Left kidney (tissue), 2 donors: ENCODE results near the gene P2RY6. TPM values are rescaled to one million over a fixed set of nuclear protein-coding genes. Genes with fewer than 3 reads are reported as not detected.

Source experiments
- DNase-seq: peaks from one replicate; pipeline ENCODE4 v3.0.0-alpha.2; 2013
- polyA plus RNA-seq: library from polyadenylated mRNA; unstranded; fragments of 120-200 nt; gene quantifications from one replicate; pipeline ENCODE4 v1.2.1, GENCODE V29; 2013; ENCODE audit not compliant: insufficient read length

Gene P2RY6
- polyA plus RNA-seq, 1 donor = 0.85 TPM

DNA sequence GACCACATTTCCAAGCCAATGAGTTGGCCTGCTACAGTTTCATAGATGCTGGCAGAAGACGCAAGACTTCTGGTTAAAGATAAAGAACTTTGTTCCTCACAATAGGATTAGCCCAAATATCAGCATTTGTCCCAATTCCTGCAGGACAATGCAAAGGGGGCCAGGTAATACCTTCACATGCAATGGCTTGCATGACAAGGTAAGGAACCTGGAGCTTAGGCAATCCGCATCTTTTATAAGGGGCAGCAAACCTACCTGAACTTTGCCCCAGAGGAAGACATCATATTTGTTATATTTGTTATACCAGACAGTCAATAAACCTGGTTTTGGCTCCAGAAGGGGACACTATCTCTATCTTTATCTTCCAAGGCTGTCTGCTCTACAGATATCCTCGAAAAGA is 5.3 kb downstream of the P2RY6 start:
- no peak for DNase-seq

DNA sequence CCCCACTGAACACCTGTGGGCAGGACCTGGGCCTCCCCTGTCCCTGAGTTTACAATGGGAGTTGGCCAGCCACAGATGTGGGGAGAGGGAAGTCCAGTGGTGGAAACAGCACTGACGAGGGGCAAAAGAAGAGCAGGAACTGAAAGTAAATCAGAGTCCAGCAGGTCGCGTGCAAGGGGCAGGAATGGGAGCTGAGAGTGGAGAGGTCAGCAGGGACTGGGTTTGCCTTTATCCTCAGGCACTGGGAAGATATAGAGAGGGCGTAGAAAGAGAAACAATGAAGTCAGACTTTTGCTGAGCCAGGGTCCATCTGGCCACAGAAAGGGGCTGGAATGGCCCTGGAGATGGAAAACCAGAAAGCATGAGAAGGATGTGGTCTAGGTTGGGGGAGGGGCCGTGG is 8.5 kb downstream of the P2RY6 start:
- no peak for DNase-seq

DNA sequence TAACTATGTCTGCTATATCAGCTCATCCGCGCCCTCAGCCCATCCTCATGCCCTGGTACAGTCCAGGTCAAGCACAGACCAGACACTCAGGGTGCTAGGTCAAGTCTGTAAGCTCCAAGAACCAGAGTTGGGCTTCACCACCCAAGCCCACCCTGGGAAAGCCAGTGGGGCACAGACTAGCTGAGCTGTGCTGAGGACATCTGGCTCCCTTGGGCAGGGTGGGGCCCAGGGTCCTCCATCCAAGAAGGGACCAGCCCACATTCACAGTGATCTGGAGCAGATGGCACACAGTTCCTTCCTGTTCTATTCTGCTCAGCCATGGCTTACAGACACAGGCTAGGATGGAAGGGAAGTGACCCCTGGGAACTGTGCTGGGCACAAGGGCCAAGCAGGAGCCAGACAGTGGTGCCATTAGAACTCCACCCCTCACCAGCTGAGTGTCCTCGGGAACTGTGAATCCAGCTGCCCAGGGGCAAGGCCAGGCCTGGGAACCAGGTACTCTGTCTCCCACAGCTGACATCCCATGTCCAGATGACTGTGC is 9.1 kb downstream of the P2RY6 start:
- DNase-seq = no peak

DNA sequence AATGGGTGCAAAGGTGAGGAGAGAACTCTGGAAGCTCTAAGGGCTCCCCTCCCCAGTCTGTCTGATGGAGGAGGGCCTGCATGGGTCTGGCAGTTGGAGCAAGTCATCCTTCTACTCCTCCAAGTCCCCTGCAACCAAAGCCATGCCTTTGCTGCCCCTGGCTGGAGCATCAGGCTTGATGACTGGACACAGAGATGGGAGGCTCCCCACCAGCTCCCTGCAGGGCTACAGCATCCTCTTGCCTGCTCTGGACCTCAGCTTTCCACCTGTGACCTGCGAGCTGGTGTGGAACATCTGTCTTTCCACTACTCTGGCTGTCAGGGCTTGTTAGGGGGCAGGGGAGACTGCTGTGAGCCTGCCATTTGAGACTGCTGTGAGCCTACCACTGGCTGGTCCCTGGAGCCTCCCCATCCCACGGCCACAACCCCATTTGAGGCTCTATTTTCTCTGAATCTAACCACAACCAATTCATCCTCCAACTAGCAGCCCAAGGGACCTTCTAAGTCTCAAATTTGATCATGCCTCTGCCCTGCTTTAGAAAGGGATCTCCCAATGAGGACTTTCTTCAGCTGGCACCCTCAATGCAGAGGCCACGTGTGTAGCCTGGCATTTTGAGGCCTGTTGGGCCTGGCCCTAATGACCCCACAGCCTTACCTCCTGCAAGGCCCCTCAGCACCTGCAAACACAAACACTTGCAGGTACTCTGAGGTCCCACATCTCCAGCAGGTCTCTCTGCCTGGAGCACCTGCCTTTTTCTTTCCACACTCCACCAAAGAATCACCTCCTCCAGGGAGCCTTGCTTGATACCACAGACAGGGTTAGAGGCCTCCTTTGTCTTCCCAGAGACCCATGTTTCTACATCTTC is 9.9 kb downstream of the P2RY6 start:
- DNase-seq = no peak

DNA sequence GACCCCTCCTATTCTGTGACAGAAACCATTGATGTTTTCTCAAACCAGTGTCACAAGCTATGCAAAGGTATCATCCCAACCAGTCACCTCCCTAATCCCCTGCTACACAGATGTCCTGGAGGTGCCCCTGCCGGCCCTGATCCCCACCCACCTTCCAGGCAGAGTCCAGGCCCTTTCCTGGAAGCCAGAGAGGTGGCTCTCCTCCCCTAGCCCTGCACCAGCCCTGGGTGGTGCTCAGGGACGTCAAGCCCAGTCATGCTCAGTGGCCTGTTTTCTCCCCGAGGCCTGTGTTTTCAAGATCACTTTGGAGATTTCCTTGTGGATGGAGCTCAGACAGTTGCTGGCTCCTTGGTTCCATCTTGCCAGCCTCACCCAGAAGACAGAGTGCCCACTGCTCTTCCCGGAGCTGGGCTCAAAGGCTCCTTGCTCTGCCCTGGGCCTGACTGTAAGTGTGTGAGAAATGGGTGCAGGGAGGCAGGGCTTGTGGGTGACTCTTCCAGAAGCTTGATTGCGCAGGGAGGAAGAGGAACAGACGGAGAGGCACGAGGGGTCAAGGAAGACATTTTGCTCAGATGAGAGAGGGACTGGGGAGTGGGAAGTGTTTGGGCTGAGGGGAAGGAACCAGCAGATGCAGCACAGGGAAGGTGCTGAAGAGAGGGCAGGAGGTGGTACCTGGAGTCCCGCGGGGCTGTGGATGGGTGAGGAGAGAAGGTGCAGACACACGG is 11.3 kb downstream of the P2RY6 start:
- no peak for DNase-seq

DNA sequence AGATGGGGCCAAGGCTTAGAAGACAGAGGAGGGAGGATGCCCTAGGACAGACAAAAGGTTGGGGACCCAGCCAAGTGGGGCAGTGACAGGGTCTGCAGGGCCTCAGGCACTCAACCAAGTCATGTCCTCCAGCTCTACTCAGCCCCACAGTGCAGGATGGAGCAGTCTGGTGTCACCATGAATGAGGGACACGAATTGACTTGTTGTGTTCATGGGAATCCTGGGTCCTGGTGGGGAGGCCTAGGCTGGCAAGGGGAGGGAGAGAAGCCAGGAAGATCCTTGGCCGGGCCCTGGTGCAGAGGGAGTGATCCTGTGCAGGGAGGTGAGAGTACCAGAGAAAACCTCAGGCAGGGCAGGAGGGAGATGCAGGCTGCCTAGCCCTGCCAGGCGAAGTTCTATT is 12.0 kb downstream of the P2RY6 start:
- no peak for DNase-seq

DNA sequence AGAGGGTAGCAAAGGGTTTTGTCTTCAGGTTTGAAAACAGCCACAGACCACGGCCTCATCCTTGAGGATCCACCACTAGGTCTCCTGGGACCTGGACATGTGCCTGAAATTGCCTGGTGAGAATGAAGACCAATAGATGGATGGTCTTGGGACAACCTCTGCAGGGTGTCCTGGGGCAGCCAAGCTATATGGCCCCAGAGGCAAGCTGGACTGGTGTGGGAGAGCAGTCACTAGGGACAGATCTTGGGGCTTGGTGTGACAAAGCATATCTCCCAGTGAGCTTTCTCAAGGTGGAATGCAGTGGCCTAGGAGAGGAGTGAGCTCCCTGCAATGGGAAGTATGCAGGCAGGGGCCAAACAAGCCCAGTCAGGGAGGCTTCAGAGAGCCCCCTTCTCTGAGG is 13.6 kb downstream of the P2RY6 start:
- no peak for DNase-seq

DNA sequence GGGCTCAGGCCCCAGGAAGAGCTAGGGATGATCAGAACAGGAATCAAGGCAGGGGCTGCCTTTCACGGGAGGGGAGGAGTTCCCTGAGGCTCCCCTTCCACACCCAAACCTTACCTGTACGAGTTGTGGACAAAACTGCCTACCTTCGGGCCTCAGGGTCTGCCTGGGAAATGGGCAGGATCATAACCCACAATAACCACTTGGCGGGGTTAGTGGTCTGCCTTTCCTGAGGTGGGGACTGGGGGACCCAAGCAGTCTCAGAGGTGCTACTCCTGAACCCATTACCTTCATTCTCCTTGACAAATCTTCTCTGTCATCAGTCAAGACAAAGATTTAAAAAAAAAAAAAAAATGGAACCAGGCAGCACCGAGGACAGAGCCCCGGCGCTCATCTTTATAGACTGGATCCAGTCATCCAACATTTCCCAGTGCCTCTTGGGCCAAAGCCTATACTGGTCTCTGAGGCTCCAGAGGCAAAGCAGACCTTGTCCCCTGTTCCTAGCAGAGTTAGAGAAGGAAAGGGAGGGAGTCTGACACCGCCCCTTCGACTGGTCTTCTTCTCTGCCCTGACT is 14.2 kb downstream of the P2RY6 start:
- no peak for DNase-seq

DNA sequence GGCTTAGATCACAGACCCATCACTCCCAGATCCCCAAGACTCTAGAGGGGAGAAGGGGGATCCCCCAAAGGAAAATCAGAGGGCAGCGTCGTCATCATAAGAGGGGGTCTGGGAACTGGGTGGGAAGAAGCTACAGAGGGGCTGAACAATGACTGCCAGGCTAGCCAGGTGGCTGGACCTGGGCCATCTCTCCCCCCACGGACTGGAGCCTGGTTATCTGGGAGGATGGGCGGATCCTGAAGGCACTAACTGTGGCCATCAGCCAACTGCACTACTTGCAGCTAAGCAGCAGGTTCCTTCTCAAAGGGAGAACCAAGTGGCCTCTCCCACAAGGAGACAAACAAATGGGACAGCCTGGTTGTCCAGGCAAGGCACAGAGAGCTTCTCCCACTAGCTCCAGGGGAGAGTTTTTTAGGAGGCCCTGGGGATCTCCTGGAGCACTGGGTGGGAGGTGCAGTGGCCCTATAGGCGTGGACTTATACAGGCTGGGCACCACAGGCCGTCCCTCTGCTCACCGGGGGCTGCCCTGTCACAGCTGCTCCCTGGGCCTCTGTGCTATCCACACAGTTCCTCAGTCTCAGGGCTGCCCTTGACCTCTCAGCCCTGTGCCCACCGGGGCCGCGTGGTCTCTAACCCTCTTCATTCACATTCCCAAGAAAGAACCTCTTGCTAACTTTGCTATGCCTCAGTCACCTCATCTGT is 15.4 kb downstream of the P2RY6 start:
- DNase-seq = no peak

DNA sequence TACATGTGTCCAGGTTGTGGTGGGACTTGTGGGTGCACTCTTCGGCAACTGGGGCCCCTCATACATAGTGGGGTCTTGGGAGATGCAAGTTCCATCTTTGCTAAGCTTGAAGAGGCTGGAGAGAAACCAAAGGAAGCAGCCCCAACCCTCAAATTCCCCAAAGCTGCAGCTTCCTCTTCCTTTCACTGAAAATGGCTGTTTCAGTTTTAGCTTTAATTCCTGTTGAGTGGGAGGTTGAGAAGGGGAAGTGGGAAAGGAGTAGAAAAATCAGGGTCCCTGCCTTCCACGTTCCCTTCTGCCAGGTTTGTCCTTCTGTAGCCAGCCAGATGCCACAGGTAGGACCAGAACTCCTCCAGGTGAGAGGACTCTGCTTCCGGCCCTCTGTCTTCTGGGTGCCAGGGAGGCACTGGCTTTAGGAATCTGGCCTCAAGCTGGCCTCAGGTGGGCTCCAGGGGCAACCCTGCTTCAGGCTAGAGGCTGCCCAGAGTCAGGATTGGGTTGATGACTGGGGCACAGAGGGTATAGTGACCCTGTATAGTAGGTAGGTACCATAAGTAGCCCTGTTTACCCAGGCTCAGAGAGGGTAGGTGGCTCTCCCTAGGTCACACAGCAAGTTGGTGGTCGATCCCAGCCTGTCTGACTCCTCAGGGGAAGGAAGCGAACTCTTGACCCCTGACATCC is 16.2 kb downstream of the P2RY6 start:
- DNase-seq = no peak

DNA sequence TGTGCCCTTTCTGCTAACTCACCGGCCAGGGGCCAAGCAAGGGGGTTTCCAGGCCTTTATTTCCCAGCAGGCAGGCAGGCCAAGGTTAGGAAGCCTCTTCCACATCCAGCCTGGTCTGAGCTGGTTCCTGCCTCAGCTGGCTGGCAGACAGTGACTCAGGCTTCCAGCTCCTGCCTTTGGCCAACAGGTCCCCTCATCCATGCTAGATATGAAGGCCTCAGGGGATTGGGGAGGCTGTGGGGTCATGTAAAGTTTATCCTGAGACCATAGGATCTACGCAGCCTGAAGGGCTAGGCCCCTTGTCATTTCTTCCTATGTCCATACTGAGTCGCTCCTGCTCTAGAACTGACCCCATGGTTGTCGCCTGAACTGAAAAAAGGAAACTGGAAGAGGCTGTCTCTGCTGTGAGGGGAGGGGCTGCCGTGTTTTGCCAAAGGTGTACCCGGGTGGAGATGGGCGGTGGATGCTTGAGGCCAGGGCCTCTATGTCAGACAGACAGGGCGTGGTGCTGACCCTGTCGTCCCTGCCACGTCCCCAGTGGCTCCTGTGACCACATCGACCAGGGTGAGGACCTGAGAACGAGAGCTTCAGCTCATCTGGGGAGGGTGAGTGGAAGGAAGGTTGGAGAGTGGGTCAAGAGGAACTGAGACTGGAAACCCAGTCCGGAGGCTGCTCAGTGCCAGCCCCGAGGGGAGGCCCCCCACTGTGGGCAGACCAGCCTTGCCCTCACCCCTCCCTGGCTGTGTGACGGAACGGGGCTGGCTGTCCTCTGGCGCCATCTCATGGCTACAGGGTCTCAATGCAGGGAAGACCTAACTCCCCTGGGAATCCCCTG is 17.0 kb downstream of the P2RY6 start:
- DNase-seq = peak; percentile 68

DNA sequence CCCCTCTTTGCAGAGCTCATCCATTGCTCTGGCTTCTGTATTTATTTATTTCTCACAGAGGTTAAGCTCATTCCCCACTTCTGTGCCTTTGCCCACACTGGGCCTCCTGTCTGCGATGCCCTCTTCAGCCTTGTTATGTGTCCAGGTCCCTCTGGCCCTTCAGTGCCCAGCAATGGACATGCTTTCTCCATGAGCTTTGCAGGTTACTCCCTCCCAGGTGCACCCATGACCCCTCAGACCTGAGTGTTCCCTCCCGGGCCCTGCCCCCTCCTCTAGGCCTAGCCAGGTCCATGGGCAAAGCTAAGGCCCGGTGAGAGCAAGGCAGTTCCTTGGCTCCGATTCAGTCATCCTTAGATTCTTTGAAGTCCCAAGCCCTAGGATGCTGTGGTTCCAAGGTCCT is 18.4 kb downstream of the P2RY6 start:
- DNase-seq = no peak

DNA sequence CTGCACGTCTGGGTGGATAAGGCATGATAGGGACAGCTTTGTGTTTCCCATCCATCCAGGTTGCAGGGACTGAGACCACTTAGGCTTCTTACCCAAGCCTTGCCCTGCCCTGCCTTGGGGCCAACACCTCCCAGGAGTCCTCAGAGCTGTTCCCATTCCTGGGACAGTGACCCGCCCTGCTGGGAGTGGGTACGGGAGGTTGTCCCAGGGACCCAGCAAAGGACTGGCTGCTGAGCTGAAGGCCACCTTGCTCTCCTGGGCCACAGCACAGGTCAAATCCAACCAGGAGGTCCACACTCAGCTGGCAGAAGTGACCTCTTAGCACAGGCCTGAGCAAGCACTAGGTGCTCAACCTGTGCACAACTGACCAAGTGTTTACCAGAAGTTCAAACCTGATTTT is 19.1 kb downstream of the P2RY6 start:
- DNase-seq = no peak

DNA sequence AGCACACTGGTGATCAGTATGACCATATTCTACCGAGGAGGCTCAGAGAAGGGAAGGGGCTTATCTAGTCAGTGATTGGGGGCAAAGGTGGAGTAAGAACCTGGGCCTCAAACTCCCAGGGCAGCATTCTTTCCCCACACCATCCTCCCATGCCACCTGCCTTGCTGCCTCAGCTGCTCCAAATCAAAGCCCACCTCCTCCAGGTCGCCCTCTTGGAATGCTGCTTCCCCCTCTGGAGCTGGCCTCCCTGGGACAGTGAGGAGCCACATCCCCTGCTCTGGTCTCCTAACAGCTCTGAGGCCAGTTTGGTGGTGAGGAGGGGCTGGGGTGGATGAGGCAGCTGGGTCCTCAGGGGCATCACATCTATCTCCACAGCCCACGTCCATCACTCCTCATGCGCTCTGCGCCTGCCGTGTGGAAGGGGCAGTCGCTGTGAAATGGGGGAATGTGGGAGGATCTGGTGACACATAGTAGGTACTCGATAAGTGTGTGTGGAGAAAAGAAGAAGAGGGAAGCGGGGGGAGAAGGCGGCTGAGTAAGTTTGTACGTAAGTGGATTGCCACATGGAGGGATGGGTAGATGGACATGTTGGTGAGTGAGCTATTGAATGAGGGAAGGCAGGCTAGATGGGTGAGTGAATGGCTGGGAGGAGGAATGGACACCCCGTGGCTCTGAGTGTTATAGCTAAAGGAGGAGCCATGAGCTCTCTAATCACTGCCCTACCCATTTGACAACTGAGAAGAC is 19.8 kb downstream of the P2RY6 start:
- no peak for DNase-seq

DNA sequence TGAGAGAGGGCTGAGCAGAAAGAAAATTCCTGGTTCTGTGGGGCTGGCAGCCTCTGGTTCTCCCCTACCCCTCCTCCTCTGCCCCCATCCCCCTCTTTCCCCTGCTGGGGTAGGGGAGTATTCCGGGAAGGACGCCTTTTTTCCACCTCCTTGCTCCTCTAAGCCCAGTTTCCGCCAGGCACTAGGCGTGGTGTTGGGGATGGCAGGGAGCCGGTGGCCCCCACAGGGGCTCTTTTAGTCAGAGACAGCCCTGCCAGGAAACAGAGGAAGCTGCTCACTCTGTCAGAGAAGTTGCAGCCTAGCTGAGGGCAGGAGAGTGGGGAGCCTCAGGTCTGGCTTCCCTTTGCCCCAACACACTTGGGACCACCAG is 20.4 kb downstream of the P2RY6 start:
- DNase-seq = no peak

DNA sequence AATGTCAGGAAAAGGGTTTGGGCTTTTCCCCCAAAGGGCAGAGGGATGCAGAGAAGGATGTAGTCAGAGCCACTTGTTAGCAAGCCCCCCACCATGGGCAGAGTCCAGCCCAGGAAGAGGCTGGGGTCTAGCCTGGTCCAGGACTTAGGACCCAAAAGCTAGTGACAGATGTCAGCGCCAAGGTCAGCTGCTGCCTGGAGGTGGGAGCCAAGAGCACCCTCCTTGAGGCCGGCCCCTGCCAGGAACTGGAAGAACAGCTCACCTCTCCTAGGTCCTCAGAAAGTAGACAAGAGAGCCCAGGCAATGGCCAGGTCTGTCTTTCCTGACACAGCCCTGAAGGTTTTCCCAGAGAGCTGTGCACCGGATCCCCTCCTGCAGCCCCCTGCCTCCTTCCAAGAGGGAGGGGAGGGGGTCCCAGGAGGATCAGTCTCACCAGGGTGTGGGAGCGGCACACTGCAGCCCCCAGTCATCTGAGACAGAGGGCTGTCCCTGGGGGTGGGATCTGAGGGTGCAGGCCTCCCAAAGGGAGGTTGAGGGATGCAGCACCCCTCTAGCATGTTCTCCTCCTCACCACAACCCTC is 21.3 kb downstream of the P2RY6 start:
- DNase-seq = no peak

DNA sequence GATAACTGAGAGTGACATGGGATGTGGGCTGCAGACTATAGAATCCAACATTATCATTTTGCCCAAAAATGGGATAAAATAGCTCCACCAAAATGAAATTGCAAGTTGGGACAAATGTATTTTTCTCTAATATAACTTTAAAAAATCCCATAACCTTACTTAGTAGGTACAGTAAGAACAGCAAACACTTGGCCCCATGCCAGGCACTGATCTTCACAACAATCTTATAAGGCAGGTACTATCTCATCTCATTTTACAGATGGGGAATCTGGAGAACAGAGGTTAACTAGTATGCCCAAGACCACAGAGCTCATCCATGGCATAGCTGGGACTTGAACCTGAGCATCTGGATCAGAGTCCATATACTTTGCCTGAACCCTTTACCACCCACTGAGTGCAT is 22.5 kb downstream of the P2RY6 start:
- no peak for DNase-seq

DNA sequence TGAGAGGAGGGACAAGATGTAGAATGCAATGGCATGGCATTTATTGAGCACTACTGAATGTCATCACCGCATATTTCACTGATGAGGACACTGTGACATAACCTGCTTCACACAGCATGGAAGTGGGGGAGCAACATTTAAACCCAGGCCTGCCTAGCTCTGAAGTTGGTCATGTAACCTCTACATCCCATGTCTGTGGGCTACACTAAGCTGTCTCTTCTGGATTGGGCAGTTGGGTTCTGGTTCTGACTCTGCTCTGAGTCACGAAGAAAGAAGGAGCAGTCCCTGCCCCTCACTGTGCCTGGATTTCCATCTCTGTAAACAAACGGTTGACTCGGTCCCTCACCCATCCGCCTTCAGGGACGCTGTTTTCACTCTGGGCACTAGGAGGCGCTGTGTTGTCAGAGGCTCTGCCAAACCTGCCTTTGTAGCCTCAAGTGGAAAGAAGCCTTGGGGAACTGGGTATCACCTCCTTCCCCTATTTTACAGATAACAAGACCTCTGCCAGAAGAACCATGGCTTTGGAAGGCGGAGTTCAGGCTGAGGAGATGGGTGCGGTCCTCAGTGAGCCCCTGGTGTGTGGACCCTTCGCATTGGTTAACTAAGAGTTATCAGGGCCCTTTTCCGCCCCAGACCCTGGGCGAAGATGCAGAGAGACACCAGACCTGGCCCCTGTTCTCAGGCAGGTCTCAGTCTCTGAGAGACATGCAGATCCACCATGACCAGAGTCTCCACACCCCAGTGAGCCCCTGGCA is 23.3 kb downstream of the P2RY6 start:
- peak; percentile 71 for DNase-seq

DNA sequence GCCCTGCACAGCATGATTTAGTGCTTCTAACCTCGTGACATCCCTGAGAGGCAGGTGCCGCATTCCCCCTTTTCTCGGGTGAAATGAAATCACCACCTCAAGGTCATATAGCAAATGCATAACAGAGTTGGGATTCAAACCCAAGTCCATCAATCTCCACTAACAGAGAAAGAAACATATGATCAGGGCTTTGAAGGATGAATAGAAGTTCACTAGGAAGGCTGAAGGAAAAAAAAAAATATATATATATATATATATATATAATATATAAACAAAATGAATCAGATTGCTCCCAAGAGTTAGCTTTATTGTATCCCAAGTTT is 23.8 kb downstream of the P2RY6 start:
- DNase-seq = no peak
